B cell (primary cell): ENCODE results near the gene PLA2G2D. TPM values are rescaled to one million over a fixed set of nuclear protein-coding genes. Genes with fewer than 3 reads are reported as not detected.

Experiments
- ATAC-seq: fragments of 200-7000 bp; cut with Tn5 transposase; one replicate; pipeline ENCODE4 v1.10.0; 2021; ENCODE audit warnings: low read depth, mild to moderate bottlenecking, moderate number of reproducible peaks, moderate library complexity
- CTCF ChIA-PET: fragments of 350-600 bp; sonication (Branson Sonifier 250); formaldehyde crosslinking; loops from one replicate; lab custom pipeline; 2021; ENCODE audit warnings: antibody characterized with exemption, inconsistent platforms; lab: Charles Lee
- POLR2A ChIA-PET: fragments of 350-600 bp; sonication (Branson Sonifier 250); formaldehyde crosslinking; loops from one replicate; lab custom pipeline; 2021; ENCODE audit warnings: antibody characterized with exemption; lab: Charles Lee
- DNase-seq: peaks from one replicate; pipeline ENCODE4 v3.0.0; 2013
- H2AFZ ChIP-seq: 2 replicates; pipeline ENCODE4 v1.6.1; 2012; ENCODE audit warnings: mild to moderate bottlenecking, low read depth, low read length; ENCODE audit not compliant: insufficient read depth, poor library complexity, severe bottlenecking
- H3K27ac ChIP-seq, 2 donors: 1 replicate in 1 of 2; 2 replicates in 1 of 2; pipeline ENCODE4 v1.5.1; 2012 to 2013; ENCODE audit warnings: low read length in 2 of 2, mild to moderate bottlenecking in 2 of 2, moderate library complexity in 1 of 2
- H3K27me3 ChIP-seq, 4 experiments: fragments of 200-600 bp in 1 of 4; sonication (generic) in 1 of 4; replicated peaks in 1 of 4; 1 replicate in 2 of 4; 2 replicates in 2 of 4; pipeline versions ENCODE4 v1.6.1 to v1.7.0; 2013 to 2016; ENCODE audit warnings: low read length in 3 of 4, mild to moderate bottlenecking in 2 of 4, mixed read lengths in 1 of 4, moderate library complexity in 1 of 4; ENCODE audit not compliant: insufficient read depth in 4 of 4, control insufficient read depth in 3 of 4; ENCODE audit errors: control extremely low read depth in 1 of 4
- H3K36me3 ChIP-seq, 2 experiments: replicated peaks in 1 of 2; 1 replicate in 1 of 2; 2 replicates in 1 of 2; pipeline versions ENCODE4 v1.6.1 to v1.7.1; 2013; ENCODE audit warnings: low read length in 1 of 2; ENCODE audit not compliant: insufficient read depth in 2 of 2, control insufficient read depth in 1 of 2; ENCODE audit errors: control extremely low read depth in 1 of 2, extremely low read depth in 1 of 2
- H3K4me1 ChIP-seq, 2 donors: fragments of 200-600 bp in 1 of 2; sonication (generic) in 1 of 2; 1 replicate in 1 of 2; 2 replicates in 1 of 2; pipeline versions ENCODE4 v1.5.1 to v1.6.1; 2013 to 2017; ENCODE audit warnings: low read length in 2 of 2; ENCODE audit not compliant: control insufficient read depth in 2 of 2, insufficient read depth in 2 of 2
- H3K4me2 ChIP-seq: replicated peaks from 2 replicates; pipeline ENCODE3; 2012; ENCODE audit warnings: mild to moderate bottlenecking, low read depth, low read length; ENCODE audit not compliant: poor library complexity, severe bottlenecking
- H3K4me3 ChIP-seq, 5 experiments: fragments of 200-600 bp in 1 of 5; sonication (generic) in 1 of 5; 1 replicate in 3 of 5; 2 replicates in 2 of 5; pipeline versions ENCODE4 v1.5.1 to v1.7.0; 2011 to 2016; ENCODE audit warnings: low read length in 4 of 5, mild to moderate bottlenecking in 4 of 5, low read depth in 2 of 5, control low read depth in 1 of 5, moderate library complexity in 1 of 5; ENCODE audit not compliant: insufficient read depth in 1 of 5; ENCODE audit errors: control extremely low read depth in 1 of 5, extremely low read depth in 1 of 5
- H3K79me2 ChIP-seq: fragments of 200-600 bp; sonication (generic); one replicate; pipeline ENCODE4 v1.6.0; 2016; ENCODE audit warnings: low read length; ENCODE audit not compliant: control insufficient read depth, insufficient read depth
- H3K9ac ChIP-seq: fragments of 200-600 bp; sonication (generic); 2 replicates; pipeline ENCODE4 v1.6.1; 2017; ENCODE audit warnings: mild to moderate bottlenecking, low read length, moderate library complexity
- H3K9me3 ChIP-seq, 3 donors: one replicate each; pipeline versions ENCODE4 v1.6.1 to v1.7.1; 2013; ENCODE audit warnings: low read length in 2 of 3; ENCODE audit not compliant: control insufficient read depth in 2 of 3, insufficient read depth in 1 of 3; ENCODE audit errors: control extremely low read depth in 1 of 3
- H4K20me1 ChIP-seq: 2 replicates; pipeline ENCODE4 v1.6.0; 2012; ENCODE audit warnings: mild to moderate bottlenecking, low read length; ENCODE audit not compliant: insufficient read depth, control insufficient read depth, poor library complexity, severe bottlenecking
- H3K27ac Mint-ChIP-seq: one replicate; pipeline ENCODE4 v1.8.0; 2021; ENCODE audit warnings: mixed read lengths
- H3K27me3 Mint-ChIP-seq: one replicate; pipeline ENCODE4 v1.8.0; 2021; ENCODE audit warnings: mixed read lengths
- H3K4me1 Mint-ChIP-seq: one replicate; pipeline ENCODE4 v1.8.0; 2021; ENCODE audit warnings: mixed read lengths
- H3K4me3 Mint-ChIP-seq: one replicate; pipeline ENCODE4 v1.8.0; 2021; ENCODE audit warnings: mixed read lengths
- H3K9me3 Mint-ChIP-seq: one replicate; pipeline ENCODE4 v1.8.0; 2022; ENCODE audit warnings: mixed read lengths; ENCODE audit not compliant: insufficient read depth
- EZH2 ChIP-seq: IDR thresholded peaks from 2 replicates; pipeline ENCODE4 v1.6.1; 2012; ENCODE audit warnings: borderline replicate concordance, low read depth, mild to moderate bottlenecking, moderate library complexity, low read length; ENCODE audit not compliant: insufficient read depth, poor library complexity, severe bottlenecking
- WGBS: methylation state at CpG from one replicate; pipeline ENCODE4 v1.1.5; 2013; ENCODE audit warnings: missing lambda C conversion rate; ENCODE audit not compliant: insufficient coverage; 5-methylcytosine and 5-hydroxymethylcytosine counted together
- intact Hi-C: fragments of 100-400 bp; cut with micrococcal nuclease; formaldehyde crosslinking; loops from one replicate; pipeline ENCODE4 v1.10.0; 2022
- polyA plus RNA-seq: library from polyadenylated mRNA; depleted of rRNA; stranded (reverse); fragments of >200 nt; gene quantifications from 2 replicates; pipeline ENCODE4 v1.2.3, GENCODE V29; 2012
- total RNA-seq, 2 donors: library from RNA; stranded (reverse); fragments of 120-200 nt in 1 of 2; gene quantifications; 1 replicate in 1 of 2; 2 replicates in 1 of 2; pipeline versions ENCODE4 v1.2.3 to v1.2.4, GENCODE V29; 2013 to 2022
- TF ChIP-seq, protein P1 (sequence below): fragments of 200-600 bp; IDR thresholded peaks from one replicate; pipeline ENCODE4 v1.8.0; 2022; ENCODE audit warnings: antibody characterized with exemption, mild to moderate bottlenecking

PLA2G2D gene
- total and polyA plus RNA-seq, 2 donors (not counting 1 experiment from before 2014, with no cell fraction given): 2.3 to 2.8 TPM

DNA sequence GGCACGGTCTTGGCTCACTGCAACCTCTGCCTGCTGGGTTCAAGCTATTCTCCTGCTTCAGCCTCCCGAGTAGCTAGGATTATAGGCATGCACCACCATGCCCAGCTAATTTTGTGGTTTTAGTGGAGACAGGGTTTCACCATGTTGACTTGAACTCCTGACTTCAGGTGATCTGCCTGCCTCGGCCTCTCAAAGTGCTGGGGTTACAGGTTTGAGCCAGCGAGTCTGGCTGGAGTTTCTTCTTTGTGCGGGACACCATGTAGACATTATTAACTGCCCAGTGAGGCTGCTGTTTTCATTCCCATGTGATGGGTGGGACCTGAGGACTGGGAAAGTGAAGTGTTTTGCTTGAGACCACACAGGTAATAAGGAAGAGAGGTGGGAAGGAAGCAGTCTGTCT lies 26.0 kb downstream of the PLA2G2D start:
- no peaks in the 10 kb centered on the region for H3K36me3 ChIP-seq
- H2AFZ ChIP-seq: no peak overlapping the region
- Mint-ChIP-seq H3K4me1 (no peaks in the 10 kb centered on the region), H3K27ac (no peak overlapping the region), H3K4me3 (no peak overlapping the region), H3K9me3 (no peaks in the 10 kb centered on the region), H3K27me3 (peaks cover 7% of the 10 kb centered on the region)
- H3K4me1 ChIP-seq: no peaks in the 10 kb centered on the region
- H4K20me1 ChIP-seq: no peaks in the 10 kb centered on the region
- no peak overlapping the region for H3K9ac ChIP-seq
- H3K79me2 ChIP-seq: no peaks in the 10 kb centered on the region
- intact Hi-C loops: no loop called here
- TF ChIP-seq, protein P1, sequence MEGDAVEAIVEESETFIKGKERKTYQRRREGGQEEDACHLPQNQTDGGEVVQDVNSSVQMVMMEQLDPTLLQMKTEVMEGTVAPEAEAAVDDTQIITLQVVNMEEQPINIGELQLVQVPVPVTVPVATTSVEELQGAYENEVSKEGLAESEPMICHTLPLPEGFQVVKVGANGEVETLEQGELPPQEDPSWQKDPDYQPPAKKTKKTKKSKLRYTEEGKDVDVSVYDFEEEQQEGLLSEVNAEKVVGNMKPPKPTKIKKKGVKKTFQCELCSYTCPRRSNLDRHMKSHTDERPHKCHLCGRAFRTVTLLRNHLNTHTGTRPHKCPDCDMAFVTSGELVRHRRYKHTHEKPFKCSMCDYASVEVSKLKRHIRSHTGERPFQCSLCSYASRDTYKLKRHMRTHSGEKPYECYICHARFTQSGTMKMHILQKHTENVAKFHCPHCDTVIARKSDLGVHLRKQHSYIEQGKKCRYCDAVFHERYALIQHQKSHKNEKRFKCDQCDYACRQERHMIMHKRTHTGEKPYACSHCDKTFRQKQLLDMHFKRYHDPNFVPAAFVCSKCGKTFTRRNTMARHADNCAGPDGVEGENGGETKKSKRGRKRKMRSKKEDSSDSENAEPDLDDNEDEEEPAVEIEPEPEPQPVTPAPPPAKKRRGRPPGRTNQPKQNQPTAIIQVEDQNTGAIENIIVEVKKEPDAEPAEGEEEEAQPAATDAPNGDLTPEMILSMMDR: no peak
- TF ChIP-seq EZH2: no peak
- no peaks in the 10 kb centered on the region for H3K27me3 ChIP-seq
- no peaks in the 10 kb centered on the region for H3K9me3 ChIP-seq
- no peak overlapping the region for H3K4me2 ChIP-seq
- ATAC-seq (no peak), DNase-seq (no peak)
- POLR2A ChIA-PET: no interaction called here
- CTCF ChIA-PET: interaction anchor here (0.8 to 1.7 kb wide), 5 partner anchors 7 to 332 kb away, joined by 3 to 7 read pairs (median 3); partner anchors contain the start of gene PLA2G2A
- H3K4me3 ChIP-seq: no peak overlapping the region
- no peak overlapping the region for H3K27ac ChIP-seq
- WGBS: 92% methylated on average over 5 of the region's 5 CpGs

DNA sequence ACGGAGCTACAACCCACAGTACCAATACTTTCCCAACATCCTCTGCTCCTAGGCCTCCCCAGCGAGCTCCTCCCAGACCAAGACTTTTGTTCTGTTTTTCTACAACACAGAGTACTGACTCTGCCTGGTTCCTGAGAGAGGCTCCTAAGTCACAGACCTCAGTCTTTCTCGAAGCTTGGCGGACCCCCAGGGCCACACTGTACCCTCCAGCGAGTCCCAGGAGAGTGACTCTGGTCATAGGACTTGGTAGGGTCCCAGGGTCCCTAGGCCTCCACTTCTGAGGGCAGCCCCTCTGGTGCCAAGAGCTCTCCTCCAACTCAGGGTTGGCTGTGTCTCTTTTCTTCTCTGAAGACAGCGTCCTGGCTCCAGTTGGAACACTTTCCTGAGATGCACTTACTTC lies 28.7 kb downstream of the PLA2G2D start:
- TF ChIP-seq, protein P1: no peak
- no peak for TF ChIP-seq EZH2
- Histone ChIP-seq H3K27me3 (no peaks in the 10 kb centered on the region), H3K9ac (no peak overlapping the region), H2AFZ (no peak overlapping the region), H3K4me2 (no peak overlapping the region), H3K79me2 (no peaks in the 10 kb centered on the region), H3K36me3 (no peaks in the 10 kb centered on the region), H4K20me1 (no peaks in the 10 kb centered on the region), H3K9me3 (no peaks in the 10 kb centered on the region), H3K4me1 (peaks cover 0 to under 1% of the 10 kb centered on the region in 2 donors), H3K4me3 (no peak overlapping the region), H3K27ac (no peak overlapping the region)
- Mint-ChIP-seq H3K4me3 (no peak overlapping the region), H3K27me3 (peaks cover 7% of the 10 kb centered on the region), H3K4me1 (peaks cover under 1% of the 10 kb centered on the region), H3K9me3 (no peaks in the 10 kb centered on the region), H3K27ac (no peak overlapping the region)
- DNase-seq: no peak
- ChIA-PET POLR2A (no interaction called here), CTCF (interaction anchor here (0.5 to 1.7 kb wide), 6 partner anchors 10 to 173 kb away, joined by 3 to 5 read pairs (median 4); no protein-coding TSS in a partner anchor)
- intact Hi-C loops: no loop called here
- ATAC-seq: no peak
- WGBS: 87% methylated on average over 6 of the region's 6 CpGs
